KMS-11 (cell line): ENCODE results near the gene PRR11.

Source experiments
- H2AFZ ChIP-seq: fragments of 200-600 bp; sonication (generic); 2 replicates; pipeline ENCODE4 v1.6.1; 2016; ENCODE audit warnings: antibody characterized with exemption, mixed run types, low read depth
- H3K27ac ChIP-seq: fragments of 200-600 bp; sonication (generic); 2 replicates; pipeline ENCODE4 v1.6.1; 2016; ENCODE audit warnings: mild to moderate bottlenecking, mixed run types
- H3K27me3 ChIP-seq: fragments of 200-600 bp; sonication (generic); 2 replicates; pipeline ENCODE4 v1.6.1; 2017; ENCODE audit warnings: mild to moderate bottlenecking, low read depth, mixed run types, moderate library complexity; ENCODE audit not compliant: insufficient read depth
- H3K36me3 ChIP-seq: fragments of 200-600 bp; sonication (generic); 2 replicates; pipeline ENCODE4 v1.6.1; 2017; ENCODE audit warnings: mild to moderate bottlenecking, mixed run types; ENCODE audit not compliant: insufficient read depth
- H3K4me1 ChIP-seq: fragments of 200-600 bp; sonication (generic); 2 replicates; pipeline ENCODE4 v1.6.1; 2016; ENCODE audit warnings: mild to moderate bottlenecking, low read depth, mixed run types; ENCODE audit not compliant: poor library complexity, severe bottlenecking
- H3K4me2 ChIP-seq: fragments of 200-600 bp; sonication (generic); 2 replicates; pipeline ENCODE4 v1.7.0; 2016; ENCODE audit warnings: mild to moderate bottlenecking, mixed run types
- H3K4me3 ChIP-seq: fragments of 200-600 bp; sonication (generic); IDR thresholded peaks from 2 replicates; pipeline ENCODE4 v1.6.1; 2017; ENCODE audit warnings: low read depth, low read length, mixed read lengths; ENCODE audit not compliant: insufficient read depth
- H3K79me2 ChIP-seq: fragments of 200-600 bp; sonication (generic); 2 replicates; pipeline ENCODE4 v1.6.1; 2016; ENCODE audit warnings: low read depth, mixed run types; ENCODE audit not compliant: insufficient read depth
- H3K9ac ChIP-seq: fragments of 200-600 bp; sonication (generic); 2 replicates; pipeline ENCODE4 v1.6.1; 2016; ENCODE audit warnings: mild to moderate bottlenecking, mixed run types
- H4K20me1 ChIP-seq: fragments of 200-600 bp; sonication (generic); 2 replicates; pipeline ENCODE4 v1.6.1; 2016; ENCODE audit warnings: mild to moderate bottlenecking, mixed run types; ENCODE audit not compliant: insufficient read depth
- TF ChIP-seq, protein P1 (sequence below): fragments of 200-600 bp; sonication (generic); conservative IDR thresholded peaks from 2 replicates; pipeline ENCODE4 v1.6.1; 2017; ENCODE audit warnings: low read depth, mild to moderate bottlenecking, antibody characterized with exemption, low read length, moderate library complexity, mixed read lengths

The PRR11 gene

GRCh38 chr17:59152925-59153324 is 2.6 kb upstream of the PRR11 start:
- Histone ChIP-seq H4K20me1 (0 out of 2 replicates have a peak, but pooled peaks cover 4% of the 10 kb centered on the region), H3K4me2 (peak overlapping the region; percentile 68; the same call in 1 of the 2 replicates), H3K36me3 (no peaks in the 10 kb centered on the region), H3K4me3 (no peak overlapping the region), H3K79me2 (peaks cover 89% of the 10 kb centered on the region), H3K27ac (no peak overlapping the region), H2AFZ (no peak overlapping the region), H3K27me3 (no peaks in the 10 kb centered on the region), H3K9ac (no peak overlapping the region), H3K4me1 (peaks cover 59% of the 10 kb centered on the region)
- TF ChIP-seq, protein P1, sequence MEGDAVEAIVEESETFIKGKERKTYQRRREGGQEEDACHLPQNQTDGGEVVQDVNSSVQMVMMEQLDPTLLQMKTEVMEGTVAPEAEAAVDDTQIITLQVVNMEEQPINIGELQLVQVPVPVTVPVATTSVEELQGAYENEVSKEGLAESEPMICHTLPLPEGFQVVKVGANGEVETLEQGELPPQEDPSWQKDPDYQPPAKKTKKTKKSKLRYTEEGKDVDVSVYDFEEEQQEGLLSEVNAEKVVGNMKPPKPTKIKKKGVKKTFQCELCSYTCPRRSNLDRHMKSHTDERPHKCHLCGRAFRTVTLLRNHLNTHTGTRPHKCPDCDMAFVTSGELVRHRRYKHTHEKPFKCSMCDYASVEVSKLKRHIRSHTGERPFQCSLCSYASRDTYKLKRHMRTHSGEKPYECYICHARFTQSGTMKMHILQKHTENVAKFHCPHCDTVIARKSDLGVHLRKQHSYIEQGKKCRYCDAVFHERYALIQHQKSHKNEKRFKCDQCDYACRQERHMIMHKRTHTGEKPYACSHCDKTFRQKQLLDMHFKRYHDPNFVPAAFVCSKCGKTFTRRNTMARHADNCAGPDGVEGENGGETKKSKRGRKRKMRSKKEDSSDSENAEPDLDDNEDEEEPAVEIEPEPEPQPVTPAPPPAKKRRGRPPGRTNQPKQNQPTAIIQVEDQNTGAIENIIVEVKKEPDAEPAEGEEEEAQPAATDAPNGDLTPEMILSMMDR = no peak

DNA sequence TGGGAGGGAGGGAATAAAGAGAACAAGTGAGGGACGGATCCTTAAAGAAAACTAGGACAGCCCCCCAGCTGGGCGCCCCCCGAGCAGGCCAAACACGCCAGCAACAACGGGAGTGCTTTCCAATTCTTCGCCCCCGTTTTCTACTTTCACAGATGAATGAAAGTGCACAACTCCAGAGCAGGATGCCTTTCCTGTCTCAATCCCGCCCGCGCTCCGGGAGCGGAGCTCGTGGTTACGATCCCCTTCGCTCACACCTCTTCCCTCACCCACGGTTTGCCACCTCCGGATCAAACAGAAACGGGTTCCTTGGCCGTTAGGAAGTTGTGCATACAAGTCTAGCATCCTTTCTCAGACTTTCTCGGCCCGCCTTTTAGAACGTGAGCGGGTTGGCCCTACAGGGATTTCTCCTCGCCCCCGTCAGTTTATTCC is 1.2 kb upstream of the PRR11 start:
- TF ChIP-seq, protein P1 = no peak
- peak overlapping the region; percentile 89 for H3K27ac ChIP-seq
- H3K36me3 ChIP-seq = no peaks in the 10 kb centered on the region
- H3K27me3 ChIP-seq = no peaks in the 10 kb centered on the region
- H4K20me1 ChIP-seq = no peaks in the 10 kb centered on the region
- peak overlapping the region; percentile 81 for H2AFZ ChIP-seq
- H3K4me2 ChIP-seq = peak overlapping the region; percentile 68; the same call in 1 of the 2 replicates
- peak overlapping the region; percentile 90 for H3K9ac ChIP-seq
- peaks cover 73% of the 10 kb centered on the region for H3K4me1 ChIP-seq
- peaks cover 89% of the 10 kb centered on the region for H3K79me2 ChIP-seq
- H3K4me3 ChIP-seq = no peak overlapping the region

- Histone ChIP-seq H3K4me3 (no peak within 1 kb of the TSS), H3K27ac (peak within 1 kb of the TSS; percentile 89), H3K27me3 (no peaks in the 10 kb centered on the region), H2AFZ (peak within 1 kb of the TSS; percentile 81), H3K36me3 (no peaks in the 10 kb centered on the region), H4K20me1 (no peaks in the 10 kb centered on the region), H3K4me1 (peaks cover 73% of the 10 kb centered on the region), H3K4me2 (peak within 1 kb of the TSS; percentile 78), H3K9ac (peak within 1 kb of the TSS; percentile 90), H3K79me2 (peaks cover 89% of the 10 kb centered on the region)
- TF ChIP-seq, protein P1 = no peak
These were observed 666 bp upstream of the PRR11 start, which contains the start of gene SKA2 for GRCh38 chr17:59154721-59155438. Gene SKA2, minus strand, starts transcription at chr17:59155186. Its CDS starts 23 bp downstream, at chr17:59155163.

DNA sequence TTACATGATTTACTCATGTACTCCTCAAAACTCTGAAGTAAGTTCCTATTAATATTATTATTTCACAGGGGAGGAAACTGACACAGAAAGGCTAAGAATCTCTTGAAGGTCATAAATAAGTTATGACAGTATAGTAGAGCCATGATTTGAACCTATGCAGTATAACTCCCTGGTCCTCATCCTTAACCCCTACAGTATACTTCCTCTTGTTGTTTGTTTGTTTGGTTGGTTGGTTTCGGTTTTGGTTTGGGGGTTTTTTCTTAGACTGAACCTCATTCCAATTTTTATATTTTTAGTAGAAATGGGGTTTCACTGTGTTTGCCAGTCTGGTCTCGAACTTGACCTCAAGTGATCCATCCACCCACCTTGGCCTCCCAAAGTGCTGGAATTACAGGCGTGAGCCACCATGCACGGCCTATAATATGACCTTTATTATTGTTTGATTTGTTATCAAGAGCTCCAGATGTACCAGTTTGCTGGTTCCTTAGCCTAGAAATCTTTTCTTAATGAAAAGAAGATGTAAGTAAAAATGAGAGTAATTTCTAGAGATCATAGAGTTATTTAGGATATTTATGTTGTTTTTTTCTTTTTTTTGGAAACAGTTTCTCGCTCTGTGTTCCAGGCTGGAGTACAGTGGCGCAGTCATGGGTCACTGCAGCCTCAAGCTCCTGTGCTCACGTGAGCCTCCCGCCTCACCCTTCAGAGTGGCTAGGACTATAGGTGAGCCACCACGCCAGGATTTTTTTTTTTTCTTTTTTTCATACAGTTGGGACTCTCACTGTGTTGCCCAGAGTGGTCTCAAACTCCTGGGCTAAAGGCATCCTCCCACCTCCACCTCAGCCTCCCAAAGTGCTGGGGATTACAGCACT is 4.8 kb downstream of the PRR11 start:
- Histone ChIP-seq H3K79me2 (peaks cover 96% of the 10 kb centered on the region), H3K27ac (no peak overlapping the region), H3K27me3 (no peaks in the 10 kb centered on the region), H3K36me3 (no peaks in the 10 kb centered on the region), H3K9ac (no peak overlapping the region), H4K20me1 (no peaks in the 10 kb centered on the region), H2AFZ (no peak overlapping the region), H3K4me2 (peak overlapping the region; percentile 47), H3K4me3 (no peak overlapping the region), H3K4me1 (peaks cover 43% of the 10 kb centered on the region)
- TF ChIP-seq, protein P1 = no peak
